GM12873 (cell line): Measurements from ENCODE around the gene BROX.

Experiments used
- CTCF ChIP-seq: IDR thresholded peaks from 2 replicates; pipeline ENCODE4 v1.5.1; 2012; ENCODE audit warnings: low read depth, mild to moderate bottlenecking, moderate library complexity, low read length, control low read depth; ENCODE audit not compliant: insufficient read depth; ENCODE audit errors: missing control alignments

The BROX gene

GRCh38 chr1:222751255-222751654 is 38.9 kb downstream of the BROX start:
- TF ChIP-seq CTCF, result no peak

GRCh38 chr1:222754366-222755139 is 42.2 kb downstream of the BROX start:
- no peak for TF ChIP-seq CTCF

- no peak for TF ChIP-seq CTCF
Measured at GRCh38 chr1:222757646-222758268, 45.4 kb downstream of the BROX start.

DNA sequence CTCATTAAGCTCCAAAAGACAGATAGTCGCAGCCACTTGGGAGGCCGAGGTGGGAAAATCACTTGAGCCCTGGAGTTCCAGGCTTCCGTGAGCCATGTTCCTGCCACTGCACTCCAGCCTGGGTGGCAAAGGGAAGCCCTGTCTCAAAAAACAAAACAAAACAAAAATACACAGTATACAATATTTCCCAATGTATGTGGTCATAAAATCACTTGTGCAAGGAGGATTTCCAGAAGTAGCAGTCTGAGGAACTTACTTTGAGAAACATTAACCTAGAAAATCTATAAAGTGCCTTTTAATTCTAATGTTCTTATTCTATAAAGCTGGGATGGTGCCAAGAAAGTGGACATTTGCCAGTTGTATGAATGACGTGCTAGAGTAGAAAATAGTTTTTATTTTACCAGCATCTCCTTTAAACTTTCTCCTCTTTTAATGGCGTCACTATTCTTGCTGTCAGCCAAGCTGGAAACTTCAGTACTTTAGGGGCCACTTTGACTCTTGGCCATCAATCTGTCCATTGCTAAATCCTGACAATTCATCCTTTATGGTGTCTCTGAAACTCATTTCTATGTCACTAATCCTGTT is 47.2 kb downstream of the BROX start:
- no peak for TF ChIP-seq CTCF

DNA sequence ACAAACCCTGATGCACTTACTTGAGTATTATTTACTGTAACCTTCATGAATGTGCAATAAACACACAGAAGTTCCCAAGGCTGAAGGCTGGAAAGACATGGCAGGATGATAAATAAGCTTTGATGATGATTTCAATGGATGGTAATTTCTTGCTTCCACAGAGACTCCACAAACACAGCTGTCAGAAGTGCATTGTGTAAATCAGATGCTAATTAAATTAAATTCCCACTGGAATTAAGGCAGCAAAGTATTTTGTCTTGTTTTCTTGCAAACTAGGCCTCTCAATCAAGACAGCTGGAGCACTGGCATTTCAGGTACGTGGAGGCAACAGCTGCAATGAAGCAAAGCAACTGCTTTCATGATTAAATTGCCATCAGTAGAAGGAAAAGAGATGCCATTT is 48.7 kb downstream of the BROX start:
- no peak for TF ChIP-seq CTCF

GRCh38 chr1:222767152-222767571 is 54.8 kb downstream of the BROX start:
- no peak for TF ChIP-seq CTCF

- no peak for TF ChIP-seq CTCF
Measured at GRCh38 chr1:222768592-222768991, 56.2 kb downstream of the BROX start.
